Measurements from ENCODE around the gene MFSD6L.

MFSD6L gene

DNA sequence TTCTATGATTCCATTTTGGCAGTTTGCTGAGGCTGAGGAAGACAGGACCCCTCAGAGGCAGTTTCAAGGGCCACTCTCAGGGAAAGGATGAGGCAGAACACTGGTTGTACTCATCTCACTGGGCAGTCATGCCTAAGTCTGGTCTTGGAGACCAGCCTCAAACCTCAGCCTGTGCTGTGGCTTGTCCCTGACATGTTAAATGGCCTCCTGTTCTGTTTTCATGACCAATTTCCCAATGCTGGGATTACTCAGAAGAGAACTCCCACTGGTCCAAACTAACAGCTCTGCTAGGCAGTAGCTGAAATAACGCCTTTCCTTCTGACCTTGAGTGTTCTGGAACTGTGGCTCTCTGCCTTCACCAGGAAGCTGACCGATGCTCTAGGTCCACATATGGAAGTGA lies 32.4 kb downstream of the MFSD6L start:
- Histone ChIP-seq H3K4me1 (peaks cover 0 to 9% (median 0%) of the 10 kb centered on the region in 10 experiments; a peak in 4 of 20 replicates), H3K27me3 (no peaks in the 10 kb centered on the region), H3K4me2 (no peak overlapping the region), H3K27ac (no peak overlapping the region), H3K9ac (no peak overlapping the region), H3K4me3 (no peak overlapping the region), H3K9me3 (replicated peaks in 1 of 11) (peaks cover 10 to 17% (median 14%) of the 10 kb centered on the region in 11 experiments), H3K36me3 (no peaks in the 10 kb centered on the region), H4K20me1 (no peaks in the 10 kb centered on the region)
- TF ChIP-seq Cebpa-rat (IDR thresholded peaks at IDR 0.05), result no peak

DNA sequence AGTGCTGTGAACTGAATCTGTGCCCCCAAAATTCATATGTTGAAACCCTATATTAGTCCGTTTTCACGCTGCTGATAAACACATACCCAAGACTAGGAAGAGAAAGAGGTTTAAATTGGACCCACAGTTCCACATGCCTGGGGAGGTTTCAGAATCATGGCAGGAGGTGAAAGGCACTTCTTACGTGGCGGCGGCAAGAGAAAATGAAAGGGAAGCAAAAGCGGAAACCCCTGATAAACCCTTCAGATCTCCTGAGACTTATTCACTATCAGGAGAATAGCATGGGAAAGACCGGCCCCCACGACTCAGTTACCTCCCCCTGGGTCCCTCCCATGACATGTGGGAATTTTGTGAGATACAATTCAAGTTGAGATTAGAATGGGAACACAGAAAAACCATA lies 37.2 kb downstream of the MFSD6L start:
- peaks cover 11 to 25% (median 18%) of the 10 kb centered on the region in 11 experiments for H3K9me3 ChIP-seq (replicated peaks in 1 of 11)
- no peak for TF ChIP-seq Cebpa-rat (IDR thresholded peaks at IDR 0.05)
- no peaks in the 10 kb centered on the region for H3K36me3 ChIP-seq
- H3K4me2 ChIP-seq, result no peak overlapping the region
- H3K4me3 ChIP-seq, result no peak overlapping the region
- H3K4me1 ChIP-seq, result no peaks in the 10 kb centered on the region
- no peak overlapping the region for H3K9ac ChIP-seq
- no peak overlapping the region for H3K27ac ChIP-seq
- H3K27me3 ChIP-seq, result no peaks in the 10 kb centered on the region
- no peaks in the 10 kb centered on the region for H4K20me1 ChIP-seq

DNA sequence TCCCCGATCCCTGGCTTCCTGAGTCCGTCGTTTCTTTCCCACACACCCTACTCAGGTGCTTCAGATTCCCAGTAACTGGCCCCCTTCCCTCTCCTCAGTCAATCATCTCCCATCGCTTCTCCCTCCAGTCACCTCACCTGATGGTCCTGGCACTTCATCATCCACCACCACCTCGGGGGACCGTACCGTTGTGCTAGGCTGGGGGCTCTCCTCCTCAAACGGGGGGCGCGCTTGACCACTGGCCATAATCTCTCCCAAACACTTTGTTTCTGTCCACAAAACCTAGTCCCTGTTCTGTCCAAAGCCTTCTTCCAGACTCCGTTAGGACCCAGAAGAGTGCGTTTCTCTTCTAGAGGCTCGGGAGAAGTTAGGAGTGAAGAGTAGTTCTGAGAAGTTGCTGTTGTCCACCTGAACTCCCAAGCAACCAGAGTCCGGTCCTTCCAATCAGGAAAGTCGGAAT lies 41.0 kb downstream of the MFSD6L start, which contains the start of gene SPDYE4:
Gene SPDYE4 (minus strand): TSS at position 410 of the 460 bp plus-strand sequence. CDS start 164 bp downstream, at position 246.
- no peaks in the 10 kb centered on the region for H3K27me3 ChIP-seq

DNA sequence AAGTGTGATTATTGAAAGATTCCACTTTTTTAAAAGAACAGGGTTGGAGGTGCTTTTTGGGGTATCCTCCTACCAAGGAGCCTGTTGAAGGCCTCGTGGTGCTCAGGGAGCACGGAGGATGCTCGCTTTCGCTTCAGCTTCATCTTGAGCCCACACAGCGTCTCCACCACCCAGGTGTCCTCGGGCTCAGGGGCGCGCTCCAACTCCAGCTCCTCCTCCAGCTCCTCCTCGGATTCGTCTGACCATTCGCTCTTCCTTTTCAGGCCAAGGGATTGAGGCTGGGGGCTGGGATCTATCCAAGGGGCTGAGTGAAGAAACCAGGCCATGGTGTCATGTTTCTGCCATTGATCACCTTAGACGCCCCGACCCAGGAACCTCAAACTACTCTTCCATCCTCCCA lies 42.0 kb downstream of the MFSD6L start:
- Histone ChIP-seq H3K9me3 (replicated peaks in 1 of 11) (peaks cover 6 to 13% (median 8%) of the 10 kb centered on the region in 11 experiments), H3K36me3 (no peaks in the 10 kb centered on the region), H3K4me1 (no peaks in the 10 kb centered on the region), H3K27me3 (no peaks in the 10 kb centered on the region), H3K27ac (no peak overlapping the region), H3K4me3 (no peak overlapping the region), H3K9ac (no peak overlapping the region), H4K20me1 (no peaks in the 10 kb centered on the region), H3K4me2 (no peak overlapping the region)
- TF ChIP-seq Cebpa-rat (IDR thresholded peaks at IDR 0.05), result no peak

More for the DNA sequence above, 41.0 kb downstream of the MFSD6L start, which contains the start of gene SPDYE4:
- no peak for TF ChIP-seq Cebpa-rat (IDR thresholded peaks at IDR 0.05)
- Histone ChIP-seq H4K20me1 (no peaks in the 10 kb centered on the region), H3K9me3 (replicated peaks in 1 of 11) (peaks cover 11 to 23% (median 17%) of the 10 kb centered on the region in 11 experiments), H3K4me2 (no peak within 1 kb of the TSS), H3K36me3 (no peaks in the 10 kb centered on the region), H3K4me1 (no peaks in the 10 kb centered on the region), H3K4me3 (no peak within 1 kb of the TSS), H3K27ac (no peak within 1 kb of the TSS), H3K9ac (no peak within 1 kb of the TSS)

DNA sequence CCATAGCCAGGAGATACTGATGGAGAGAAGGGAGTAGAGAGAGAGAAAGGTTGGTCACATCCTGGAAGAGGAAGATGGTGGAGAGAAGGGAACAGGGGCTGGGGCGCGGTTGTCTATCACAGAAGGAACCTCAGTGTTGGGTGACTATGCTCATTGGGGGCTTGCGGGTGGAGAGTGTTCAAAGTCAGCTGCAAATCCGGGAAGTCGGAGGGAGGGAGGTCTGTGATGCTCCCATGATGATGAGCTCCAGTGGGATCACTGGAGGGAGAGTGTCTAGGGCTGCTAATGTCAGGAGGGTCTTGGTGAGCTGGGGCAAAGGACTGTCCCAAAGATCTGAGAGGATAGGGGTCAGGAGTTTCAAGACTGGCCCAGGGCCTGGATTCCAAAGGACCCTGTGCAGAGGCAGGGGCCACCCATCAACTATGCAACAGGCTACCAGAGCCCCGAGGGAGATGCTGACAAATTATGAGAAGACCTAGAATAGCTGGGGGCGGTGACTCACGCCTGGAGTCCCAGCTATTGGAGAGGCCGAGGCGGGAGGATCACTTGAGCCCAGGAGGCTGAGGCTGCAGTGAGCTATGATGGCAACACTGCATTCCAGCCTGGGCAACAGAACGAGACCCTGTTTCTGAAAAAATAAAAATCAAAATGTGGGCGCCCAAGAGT lies 43.4 kb downstream of the MFSD6L start:
- H3K9ac ChIP-seq, result no peak overlapping the region
- no peak overlapping the region for H3K27ac ChIP-seq
- H3K4me3 ChIP-seq, result no peak overlapping the region
- H3K9me3 ChIP-seq (replicated peaks in 1 of 11), result peaks cover 0 to 2% (median 0%) of the 10 kb centered on the region in 11 experiments; a peak in 2 of 22 replicates
- no peaks in the 10 kb centered on the region for H4K20me1 ChIP-seq
- H3K27me3 ChIP-seq, result no peaks in the 10 kb centered on the region
- TF ChIP-seq Cebpa-rat (IDR thresholded peaks at IDR 0.05), result no peak
- no peaks in the 10 kb centered on the region for H3K4me1 ChIP-seq
- H3K36me3 ChIP-seq, result no peaks in the 10 kb centered on the region
- H3K4me2 ChIP-seq, result no peak overlapping the region

DNA sequence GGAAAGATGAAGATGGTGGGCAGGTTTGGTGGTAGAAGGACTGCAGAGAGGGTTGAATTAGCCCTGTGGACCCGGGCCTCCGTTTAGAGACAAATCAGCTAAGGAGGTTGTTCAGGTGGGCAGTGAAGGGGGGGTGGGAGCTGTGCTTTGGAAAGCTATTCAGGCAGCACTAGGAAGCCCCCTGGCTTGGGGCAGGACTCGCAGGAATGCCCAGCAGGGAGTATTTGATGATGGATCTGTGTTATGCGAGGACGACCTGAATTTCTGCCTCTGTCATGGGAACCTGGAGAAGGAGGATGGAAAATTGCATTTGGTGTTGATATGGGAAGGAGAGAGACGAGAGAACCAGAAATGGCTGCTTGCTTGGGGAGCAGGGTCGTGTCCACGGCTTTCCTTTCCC lies 44.3 kb downstream of the MFSD6L start:
- TF ChIP-seq Cebpa-rat (IDR thresholded peaks at IDR 0.05), result no peak
- no peak overlapping the region for H3K27ac ChIP-seq
- H3K4me1 ChIP-seq, result no peaks in the 10 kb centered on the region
- H3K27me3 ChIP-seq, result no peaks in the 10 kb centered on the region
- H4K20me1 ChIP-seq, result no peaks in the 10 kb centered on the region
- no peak overlapping the region for H3K4me3 ChIP-seq
- no peak overlapping the region for H3K9ac ChIP-seq
- no peaks in the 10 kb centered on the region for H3K9me3 ChIP-seq (replicated peaks in 1 of 11)
- H3K4me2 ChIP-seq, result no peak overlapping the region
- no peaks in the 10 kb centered on the region for H3K36me3 ChIP-seq

DNA sequence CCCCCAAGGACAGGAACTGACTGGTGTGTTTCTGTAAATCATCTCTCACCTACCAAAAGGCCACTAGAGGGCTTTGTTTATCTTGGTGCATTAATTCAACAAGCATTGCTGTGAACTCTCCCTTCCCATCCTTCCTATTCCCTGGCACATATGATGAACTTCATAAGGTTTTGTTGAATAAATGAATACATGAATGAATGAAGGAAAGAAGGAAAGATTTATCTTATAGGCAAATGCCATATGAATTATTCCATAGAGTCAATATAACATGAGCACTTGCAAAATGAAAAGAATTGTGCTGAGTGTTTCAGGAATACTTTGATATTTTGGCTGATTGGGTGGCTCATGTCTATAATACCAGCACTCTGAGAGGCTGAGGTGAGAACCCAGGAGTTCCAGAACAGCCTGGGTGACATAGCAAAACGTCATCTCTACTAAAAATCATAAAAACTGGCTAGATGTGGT lies 45.2 kb downstream of the MFSD6L start:
- Histone ChIP-seq H3K4me3 (no peak overlapping the region), H3K27me3 (no peaks in the 10 kb centered on the region), H4K20me1 (no peaks in the 10 kb centered on the region), H3K9ac (no peak overlapping the region), H3K27ac (no peak overlapping the region), H3K4me1 (no peaks in the 10 kb centered on the region), H3K9me3 (replicated peaks in 1 of 11) (no peaks in the 10 kb centered on the region), H3K36me3 (no peaks in the 10 kb centered on the region), H3K4me2 (no peak overlapping the region)
- no peak for TF ChIP-seq Cebpa-rat (IDR thresholded peaks at IDR 0.05)

DNA sequence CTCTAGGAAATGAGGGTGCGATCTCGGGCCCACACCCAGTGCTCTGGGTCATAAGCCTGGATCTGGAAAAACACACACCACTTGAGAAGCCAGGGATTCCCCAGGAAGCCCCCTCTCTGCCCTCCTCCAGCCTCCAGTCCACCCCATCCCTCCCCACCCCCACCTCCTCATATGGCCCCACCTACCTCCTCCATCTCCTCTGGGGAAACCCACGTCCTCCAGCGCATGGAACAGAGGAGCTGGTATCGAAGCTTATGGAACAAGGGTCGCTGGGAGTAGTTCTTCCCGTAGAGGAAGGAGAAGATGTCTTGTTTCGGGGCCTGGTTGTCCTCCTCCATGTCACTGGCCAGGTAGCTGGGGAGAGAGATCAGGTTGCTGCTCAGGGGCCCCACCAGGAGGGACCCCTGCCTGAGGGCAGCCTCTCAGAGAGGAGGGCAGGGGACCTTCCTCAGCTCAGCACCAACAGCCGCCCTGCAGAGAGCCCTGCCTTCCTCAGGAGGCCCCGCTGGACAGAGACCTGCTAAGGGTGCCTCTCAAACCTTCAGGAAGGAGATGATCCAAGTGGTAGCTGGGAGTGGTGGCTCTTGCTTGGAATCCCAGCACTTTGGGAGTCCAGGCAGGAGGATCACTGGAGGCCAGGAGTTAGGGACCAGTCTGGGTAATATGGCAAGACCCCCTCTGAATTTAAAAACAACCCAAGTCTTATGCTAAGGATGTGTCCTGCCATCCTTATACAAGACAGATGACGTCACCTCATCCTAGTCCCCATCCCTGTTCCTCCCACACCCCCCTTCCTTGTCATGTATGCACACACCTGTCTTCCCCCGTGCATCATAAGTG lies 45.8 kb downstream of the MFSD6L start:
- Histone ChIP-seq H3K36me3 (no peaks in the 10 kb centered on the region), H3K9me3 (replicated peaks in 1 of 11) (peaks cover 0 to under 1% (median 0%) of the 10 kb centered on the region in 11 experiments; a peak in 2 of 22 replicates), H3K4me3 (no peak overlapping the region), H3K4me1 (no peaks in the 10 kb centered on the region), H4K20me1 (no peaks in the 10 kb centered on the region), H3K9ac (no peak overlapping the region), H3K4me2 (no peak overlapping the region), H3K27me3 (no peaks in the 10 kb centered on the region), H3K27ac (no peak overlapping the region)
- TF ChIP-seq Cebpa-rat (IDR thresholded peaks at IDR 0.05), result no peak

DNA sequence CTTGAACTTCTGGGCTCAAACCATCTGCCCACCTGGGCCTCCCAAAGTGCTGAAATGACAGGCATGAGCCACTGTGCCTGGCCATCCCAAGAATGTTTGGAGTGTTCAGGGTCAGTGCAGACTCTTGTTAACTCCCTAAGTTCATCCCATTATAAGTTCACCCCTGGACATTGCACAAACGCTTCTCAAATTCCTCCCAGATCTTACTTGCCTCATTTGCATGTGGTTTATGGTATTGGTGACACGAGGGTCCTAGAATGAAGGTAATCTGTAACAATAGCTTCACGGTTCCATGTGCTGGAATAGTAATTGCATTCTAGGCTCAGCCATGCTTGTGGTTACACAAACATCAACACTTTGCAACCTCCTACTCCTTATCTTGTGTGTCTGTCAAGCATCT lies 49.5 kb downstream of the MFSD6L start:
- Histone ChIP-seq H3K4me2 (no peak overlapping the region), H3K27me3 (peaks cover 0 to 5% (median 0%) of the 10 kb centered on the region in 11 experiments; a peak in 2 of 22 replicates), H3K4me3 (no peak overlapping the region), H4K20me1 (no peaks in the 10 kb centered on the region), H3K27ac (no peak overlapping the region), H3K36me3 (no peaks in the 10 kb centered on the region), H3K4me1 (peaks cover 0 to 12% (median 4%) of the 10 kb centered on the region in 10 experiments; a peak in 8 of 20 replicates), H3K9ac (no peak overlapping the region), H3K9me3 (replicated peaks in 1 of 11) (peaks cover 0 to 10% (median 8%) of the 10 kb centered on the region in 11 experiments; a peak in 13 of 22 replicates)
- no peak for TF ChIP-seq Cebpa-rat (IDR thresholded peaks at IDR 0.05)
